Neural progenitor cell (in vitro differentiated cells): ENCODE results near the gene RNF222. TPM values are rescaled to one million over a fixed set of nuclear protein-coding genes. Genes with fewer than 3 reads are reported as not detected.

Source experiments
- DNase-seq: peaks from one replicate; pipeline ENCODE4 v3.0.0-alpha.2; 2016; ENCODE audit warnings: low spot score
- H2AFZ ChIP-seq: fragments of 200-600 bp; sonication (generic); replicated peaks from 2 replicates; pipeline ENCODE4 v1.6.1; 2016; ENCODE audit warnings: antibody characterized with exemption
- H3F3A ChIP-seq: fragments of 200-600 bp; sonication (generic); 2 replicates; pipeline ENCODE4 v1.6.1; 2016; ENCODE audit warnings: antibody characterized with exemption, low read depth
- H3K27ac ChIP-seq: fragments of 200-600 bp; sonication (generic); 2 replicates; pipeline ENCODE4 v1.5.1; 2016; ENCODE audit warnings: mild to moderate bottlenecking
- H3K27me3 ChIP-seq: fragments of 200-600 bp; sonication (generic); 2 replicates; pipeline ENCODE4 v1.6.1; 2016; ENCODE audit warnings: mild to moderate bottlenecking, moderate library complexity
- H3K36me3 ChIP-seq: fragments of 200-600 bp; sonication (generic); 2 replicates; pipeline ENCODE4 v1.5.1; 2016
- H3K4me1 ChIP-seq: fragments of 200-600 bp; sonication (generic); 2 replicates; pipeline ENCODE4 v1.6.1; 2016; ENCODE audit warnings: mixed run types
- H3K4me2 ChIP-seq: fragments of 200-600 bp; sonication (generic); 2 replicates; pipeline ENCODE4 v1.6.1; 2016
- H3K4me3 ChIP-seq: fragments of 200-600 bp; sonication (generic); 2 replicates; pipeline ENCODE4 v1.5.1; 2016
- H3K79me2 ChIP-seq: fragments of 200-600 bp; sonication (generic); 2 replicates; pipeline ENCODE4 v1.6.1; 2016; ENCODE audit warnings: low read depth
- H3K9ac ChIP-seq: fragments of 200-600 bp; sonication (generic); 2 replicates; pipeline ENCODE4 v1.6.1; 2016
- H3K9me3 ChIP-seq: fragments of 200-600 bp; sonication (generic); 2 replicates; pipeline ENCODE4 v1.5.1; 2016; ENCODE audit warnings: low read depth
- H4K20me1 ChIP-seq: fragments of 200-600 bp; sonication (generic); 2 replicates; pipeline ENCODE4 v1.6.1; 2016; ENCODE audit warnings: low read depth
- H3K27ac Mint-ChIP-seq: 3 replicates; pipeline ENCODE4 v1.8.0; 2021; ENCODE audit warnings: mixed read lengths
- H3K27me3 Mint-ChIP-seq: 2 replicates; pipeline ENCODE4 v1.8.0; 2022; ENCODE audit warnings: low read depth, mild to moderate bottlenecking, inconsistent platforms, moderate library complexity, mixed read lengths; ENCODE audit not compliant: insufficient read depth
- H3K36me3 Mint-ChIP-seq: 3 replicates; pipeline ENCODE4 v1.8.0; 2021; ENCODE audit warnings: mixed read lengths
- H3K4me1 Mint-ChIP-seq: 3 replicates; pipeline ENCODE4 v1.8.0; 2021; ENCODE audit warnings: mixed read lengths
- H3K4me3 Mint-ChIP-seq: 3 replicates; pipeline ENCODE4 v1.8.0; 2021; ENCODE audit warnings: mild to moderate bottlenecking, moderate library complexity, mixed read lengths
- H3K9me3 Mint-ChIP-seq: 3 replicates; pipeline ENCODE4 v1.8.0; 2020; ENCODE audit warnings: mixed read lengths
- EZH2 ChIP-seq: fragments of 200-600 bp; sonication (generic); IDR thresholded peaks from 2 replicates; pipeline ENCODE4 v1.6.1; 2017; ENCODE audit warnings: antibody characterized with exemption, mild to moderate bottlenecking, moderate library complexity
- EZH2phosphoT487 ChIP-seq: fragments of 200-600 bp; sonication (generic); IDR thresholded peaks from 2 replicates; pipeline ENCODE4 v1.6.1; 2017; ENCODE audit warnings: antibody characterized with exemption
- total RNA-seq: library from RNA; depleted of rRNA; stranded (reverse); fragments of >200 nt; gene quantifications from 2 replicates; pipeline ENCODE4 v1.2.3, GENCODE V29; 2015; ENCODE audit warnings: low replicate concordance
- TF ChIP-seq, protein P1 (sequence below): fragments of 200-600 bp; sonication (generic); IDR thresholded peaks from 2 replicates; pipeline ENCODE4 v1.5.1; 2017; ENCODE audit warnings: antibody characterized with exemption, mild to moderate bottlenecking

RNF222 gene
- total RNA-seq, 1 donor from 2014 or later: not detected

DNA sequence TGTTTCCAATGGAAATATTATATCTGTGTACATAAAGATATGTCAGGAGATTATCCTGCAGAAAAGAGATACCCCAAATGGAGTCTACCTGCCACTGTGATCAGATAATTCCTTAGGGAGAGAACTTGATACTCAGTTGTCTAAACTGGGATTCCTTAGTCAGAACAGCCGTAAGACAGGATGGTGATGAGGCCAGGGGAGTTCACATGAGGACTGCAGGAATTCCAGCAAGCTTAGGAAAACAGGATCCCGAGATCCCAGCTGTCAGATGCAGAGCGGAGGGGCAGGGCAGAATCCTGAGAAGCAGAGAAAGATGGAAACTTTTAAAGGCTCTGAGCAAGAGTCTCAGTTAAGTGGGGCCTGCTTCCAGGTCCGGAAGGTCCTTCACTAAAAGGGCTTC is 25.8 kb downstream of the RNF222 start:
- TF ChIP-seq EZH2phosphoT487: no peak
- no peak for TF ChIP-seq EZH2

DNA sequence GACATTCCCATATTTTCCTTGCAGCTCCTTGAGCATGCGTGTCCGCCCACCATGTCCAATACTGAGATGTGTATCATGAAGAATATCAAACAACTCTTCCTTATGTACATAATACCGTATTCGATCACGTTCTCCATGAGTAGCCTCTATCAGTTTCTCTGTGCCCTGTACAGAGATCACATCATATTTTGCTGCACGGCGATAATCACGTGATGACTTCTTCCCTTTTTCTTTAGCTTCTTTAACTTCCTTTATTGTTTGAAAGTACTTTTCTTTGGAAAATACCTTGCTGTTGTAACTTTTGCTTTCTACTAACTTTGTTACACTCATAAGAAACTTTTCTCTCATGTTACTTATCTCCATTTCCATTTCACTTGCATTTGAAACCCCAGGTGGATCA is 27.7 kb downstream of the RNF222 start:
- no peaks in the 10 kb centered on the region for H4K20me1 ChIP-seq
- no peaks in the 10 kb centered on the region for H3K4me1 ChIP-seq
- H3K36me3 ChIP-seq: no peaks in the 10 kb centered on the region
- H3K4me1 Mint-ChIP-seq: no peaks in the 10 kb centered on the region
- H3K27me3 Mint-ChIP-seq: peaks cover 9% of the 10 kb centered on the region
- H3K27ac ChIP-seq: no peak overlapping the region
- DNase-seq: no peak
- H3K79me2 ChIP-seq: peaks cover 1% of the 10 kb centered on the region
- H3F3A ChIP-seq: no peaks in the 10 kb centered on the region
- no peak overlapping the region for H2AFZ ChIP-seq
- H3K27me3 ChIP-seq: no peaks in the 10 kb centered on the region
- H3K9me3 ChIP-seq: no peaks in the 10 kb centered on the region
- H3K27ac Mint-ChIP-seq: no peak overlapping the region
- no peaks in the 10 kb centered on the region for H3K9me3 Mint-ChIP-seq
- TF ChIP-seq EZH2phosphoT487 (no peak), EZH2 (no peak)
- TF ChIP-seq, protein P1, sequence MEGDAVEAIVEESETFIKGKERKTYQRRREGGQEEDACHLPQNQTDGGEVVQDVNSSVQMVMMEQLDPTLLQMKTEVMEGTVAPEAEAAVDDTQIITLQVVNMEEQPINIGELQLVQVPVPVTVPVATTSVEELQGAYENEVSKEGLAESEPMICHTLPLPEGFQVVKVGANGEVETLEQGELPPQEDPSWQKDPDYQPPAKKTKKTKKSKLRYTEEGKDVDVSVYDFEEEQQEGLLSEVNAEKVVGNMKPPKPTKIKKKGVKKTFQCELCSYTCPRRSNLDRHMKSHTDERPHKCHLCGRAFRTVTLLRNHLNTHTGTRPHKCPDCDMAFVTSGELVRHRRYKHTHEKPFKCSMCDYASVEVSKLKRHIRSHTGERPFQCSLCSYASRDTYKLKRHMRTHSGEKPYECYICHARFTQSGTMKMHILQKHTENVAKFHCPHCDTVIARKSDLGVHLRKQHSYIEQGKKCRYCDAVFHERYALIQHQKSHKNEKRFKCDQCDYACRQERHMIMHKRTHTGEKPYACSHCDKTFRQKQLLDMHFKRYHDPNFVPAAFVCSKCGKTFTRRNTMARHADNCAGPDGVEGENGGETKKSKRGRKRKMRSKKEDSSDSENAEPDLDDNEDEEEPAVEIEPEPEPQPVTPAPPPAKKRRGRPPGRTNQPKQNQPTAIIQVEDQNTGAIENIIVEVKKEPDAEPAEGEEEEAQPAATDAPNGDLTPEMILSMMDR: no peak
- no peak overlapping the region for H3K4me2 ChIP-seq
- H3K36me3 Mint-ChIP-seq: peaks cover 27% of the 10 kb centered on the region
- no peak overlapping the region for H3K4me3 Mint-ChIP-seq
- H3K9ac ChIP-seq: no peak overlapping the region
- no peak overlapping the region for H3K4me3 ChIP-seq

More for the DNA sequence above, 25.8 kb downstream of the RNF222 start:
- no peaks in the 10 kb centered on the region for H3K9me3 Mint-ChIP-seq
- Histone ChIP-seq H2AFZ (no peak overlapping the region), H3K27me3 (no peaks in the 10 kb centered on the region), H3K4me2 (no peak overlapping the region), H3K9me3 (no peaks in the 10 kb centered on the region), H3K27ac (no peak overlapping the region), H3F3A (peaks cover 7% of the 10 kb centered on the region), H3K4me3 (no peak overlapping the region), H3K9ac (no peak overlapping the region), H3K79me2 (peaks cover 12% of the 10 kb centered on the region), H3K36me3 (no peaks in the 10 kb centered on the region), H4K20me1 (peaks cover 1% of the 10 kb centered on the region), H3K4me1 (no peaks in the 10 kb centered on the region)
- H3K27me3 Mint-ChIP-seq: peaks cover 4% of the 10 kb centered on the region
- no peak overlapping the region for H3K4me3 Mint-ChIP-seq
- H3K27ac Mint-ChIP-seq: no peak overlapping the region
- H3K36me3 Mint-ChIP-seq: peaks cover 30% of the 10 kb centered on the region
- peaks cover 12% of the 10 kb centered on the region for H3K4me1 Mint-ChIP-seq
- no peak for DNase-seq

DNA sequence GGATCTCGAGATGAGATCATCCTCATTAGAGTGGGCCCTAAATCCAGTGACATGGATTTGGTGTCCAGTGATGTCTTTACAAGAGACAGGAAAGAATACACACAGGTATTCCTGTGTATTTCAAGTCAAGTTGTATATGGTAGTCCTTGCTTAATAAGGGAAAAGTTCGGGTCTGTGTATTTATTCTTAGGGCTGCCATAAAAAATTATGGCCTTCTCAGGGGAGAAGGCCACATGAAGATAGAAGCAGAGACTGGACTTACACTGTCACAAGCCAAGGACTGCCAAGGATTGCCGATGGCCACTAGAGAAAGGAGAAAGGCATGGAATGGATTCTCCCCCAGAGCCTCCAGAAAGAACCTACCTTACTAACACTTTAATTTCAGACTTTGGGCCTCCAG is 29.4 kb downstream of the RNF222 start:
- no peak overlapping the region for H3K4me3 ChIP-seq
- no peak overlapping the region for H3K4me3 Mint-ChIP-seq
- no peak overlapping the region for H3K27ac ChIP-seq
- H3K27ac Mint-ChIP-seq: no peak overlapping the region
- no peaks in the 10 kb centered on the region for H3K4me1 Mint-ChIP-seq
- no peak overlapping the region for H2AFZ ChIP-seq
- no peaks in the 10 kb centered on the region for H3K36me3 ChIP-seq
- peaks cover 27% of the 10 kb centered on the region for H3K36me3 Mint-ChIP-seq
- H3K9ac ChIP-seq: no peak overlapping the region
- no peak for DNase-seq
- no peaks in the 10 kb centered on the region for H3F3A ChIP-seq
- no peak overlapping the region for H3K4me2 ChIP-seq
- no peaks in the 10 kb centered on the region for H3K79me2 ChIP-seq
- no peaks in the 10 kb centered on the region for H3K27me3 ChIP-seq
- H3K27me3 Mint-ChIP-seq: peaks cover 9% of the 10 kb centered on the region
- TF ChIP-seq, protein P1: no peak
- TF ChIP-seq EZH2phosphoT487 (no peak), EZH2 (no peak)
- no peaks in the 10 kb centered on the region for H3K4me1 ChIP-seq
- no peaks in the 10 kb centered on the region for H3K9me3 ChIP-seq
- no peaks in the 10 kb centered on the region for H4K20me1 ChIP-seq
- no peaks in the 10 kb centered on the region for H3K9me3 Mint-ChIP-seq

DNA sequence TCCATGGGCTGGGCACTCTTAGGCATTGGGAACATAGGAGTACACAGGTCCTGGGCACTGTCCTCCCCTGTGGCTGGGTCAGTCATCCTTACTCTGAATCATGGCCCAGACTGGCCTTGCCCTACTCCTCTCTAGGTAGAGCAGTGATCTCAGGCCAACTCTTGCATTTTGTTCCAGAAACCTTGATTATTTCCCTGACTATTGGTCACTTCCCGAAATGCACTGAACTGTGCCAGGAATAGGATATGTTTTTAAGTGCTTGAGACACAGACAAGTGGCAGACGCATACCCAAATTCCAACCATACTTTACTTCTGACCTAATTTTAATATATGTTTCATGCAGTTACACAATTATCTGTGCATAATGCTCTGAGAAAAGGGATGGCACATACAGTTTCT is 31.4 kb downstream of the RNF222 start:
- no peak overlapping the region for H3K27ac ChIP-seq
- no peaks in the 10 kb centered on the region for H3K27me3 ChIP-seq
- H3K9ac ChIP-seq: no peak overlapping the region
- no peaks in the 10 kb centered on the region for H3K9me3 Mint-ChIP-seq
- no peaks in the 10 kb centered on the region for H3K9me3 ChIP-seq
- no peak for DNase-seq
- H3K4me1 ChIP-seq: no peaks in the 10 kb centered on the region
- H4K20me1 ChIP-seq: no peaks in the 10 kb centered on the region
- peaks cover 28% of the 10 kb centered on the region for H3K36me3 Mint-ChIP-seq
- no peak overlapping the region for H2AFZ ChIP-seq
- H3K27me3 Mint-ChIP-seq: peaks cover 9% of the 10 kb centered on the region
- no peak overlapping the region for H3K27ac Mint-ChIP-seq
- no peaks in the 10 kb centered on the region for H3K36me3 ChIP-seq
- H3F3A ChIP-seq: no peaks in the 10 kb centered on the region
- no peak overlapping the region for H3K4me3 ChIP-seq
- H3K4me2 ChIP-seq: no peak overlapping the region
- H3K4me3 Mint-ChIP-seq: no peak overlapping the region
- H3K79me2 ChIP-seq: no peaks in the 10 kb centered on the region
- H3K4me1 Mint-ChIP-seq: no peaks in the 10 kb centered on the region
- TF ChIP-seq, protein P1: no peak
- TF ChIP-seq EZH2phosphoT487 (no peak), EZH2 (no peak)
